Measurements from ENCODE around the gene CHST5. TPM values are rescaled to one million over a fixed set of nuclear protein-coding genes. Genes with fewer than 3 reads are reported as not detected.

CHST5 gene
- total and polyA plus RNA-seq, 2 of the 13 experiments (the other 11 are each of a cell fraction or from before 2014, with no cell fraction given), result 0.05 TPM; not detected in 1

- peak; percentile 86; the same call in 1 of the 2 replicates for TF ChIP-seq ZNF512 (CRISPR knock-in tag; IDR thresholded peaks at IDR 0.05)
- TF ChIP-seq ZNF446 (CRISPR knock-in tag; IDR thresholded peaks at IDR 0.05), result no peak
- TF ChIP-seq HNRNPUL1 (IDR thresholded peaks at IDR 0.05; ENCODE audit: low read depth, low read length), result no peak
- TF ChIP-seq MED1 (CRISPR knock-in tag; IDR thresholded peaks at IDR 0.05), result peak; percentile 13; the same call in 1 of the 2 replicates
- TF ChIP-seq ZNF550 (CRISPR knock-in tag; IDR thresholded peaks at IDR 0.05; ENCODE audit: borderline replicate concordance), result no peak
- TF ChIP-seq ZNF557 (CRISPR knock-in tag; IDR thresholded peaks at IDR 0.05), result no peak; the same call in 1 of the 2 replicates
- no peak for TF ChIP-seq ZBTB21 (CRISPR knock-in tag; IDR thresholded peaks at IDR 0.05)
- TF ChIP-seq, protein P1, sequence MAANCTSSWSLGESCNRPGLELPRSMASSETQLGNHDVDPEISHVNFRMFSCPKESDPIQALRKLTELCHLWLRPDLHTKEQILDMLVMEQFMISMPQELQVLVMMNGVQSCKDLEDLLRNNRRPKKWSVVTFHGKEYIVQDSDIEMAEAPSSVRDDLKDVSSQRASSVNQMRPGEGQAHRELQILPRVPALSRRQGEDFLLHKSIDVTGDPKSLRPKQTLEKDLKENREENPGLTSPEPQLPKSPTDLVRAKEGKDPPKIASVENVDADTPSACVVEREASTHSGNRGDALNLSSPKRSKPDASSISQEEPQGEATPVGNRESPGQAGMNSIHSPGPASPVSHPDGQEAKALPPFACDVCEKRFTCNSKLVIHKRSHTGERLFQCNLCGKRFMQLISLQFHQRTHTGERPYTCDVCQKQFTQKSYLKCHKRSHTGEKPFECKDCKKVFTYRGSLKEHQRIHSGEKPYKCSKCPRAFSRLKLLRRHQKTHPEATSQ (CRISPR knock-in tag; IDR thresholded peaks at IDR 0.05; ENCODE audit: borderline replicate concordance), result 0 out of 2 replicates have a peak, but pooled peaks have one; percentile 2
- no peak for TF ChIP-seq TARDBP (CRISPR knock-in tag; IDR thresholded peaks at IDR 0.05)
- TF ChIP-seq ZNF350 (CRISPR knock-in tag; IDR thresholded peaks at IDR 0.05; ENCODE audit: borderline replicate concordance, low read depth), result peak; percentile 89; the same call in 1 of the 2 replicates
- 0 out of 2 replicates have a peak, but pooled peaks have one; percentile 73 for TF ChIP-seq ZNF784 (CRISPR knock-in tag; IDR thresholded peaks at IDR 0.05; ENCODE audit: borderline replicate concordance)
- TF ChIP-seq ZFP1 (CRISPR knock-in tag; IDR thresholded peaks at IDR 0.05), result no peak
- TF ChIP-seq ZMYM3 (CRISPR knock-in tag; IDR thresholded peaks at IDR 0.05), result 0 out of 2 replicates have a peak, but pooled peaks have one; percentile 8
- 0 out of 2 replicates have a peak, but pooled peaks have one; percentile 50 for TF ChIP-seq ZNF30 (CRISPR knock-in tag; IDR thresholded peaks at IDR 0.05)
- TF ChIP-seq ZNF3 (CRISPR knock-in tag; IDR thresholded peaks at IDR 0.05), result no peak
- TF ChIP-seq ZSCAN9 (CRISPR knock-in tag; IDR thresholded peaks at IDR 0.05; ENCODE audit: borderline replicate concordance), result 0 out of 2 replicates have a peak, but pooled peaks have one; percentile 20
- TF ChIP-seq ZNF772 (CRISPR knock-in tag; IDR thresholded peaks at IDR 0.05), result peak; percentile 79
- no peak for TF ChIP-seq SIX1 (CRISPR knock-in tag; IDR thresholded peaks at IDR 0.05; ENCODE audit: borderline replicate concordance)
- no peak; the same call in none of the 2 replicates for TF ChIP-seq KDM5A (IDR thresholded peaks at IDR 0.05; ENCODE audit: borderline replicate concordance, low read length)
- TF ChIP-seq ZBTB8A (CRISPR knock-in tag; IDR thresholded peaks at IDR 0.05; ENCODE audit: borderline replicate concordance, low read depth), result peak; percentile 73; the same call in 1 of the 2 replicates
- TF ChIP-seq KAT8 (CRISPR knock-in tag; IDR thresholded peaks at IDR 0.05), result peak; percentile 63
- no peak for TF ChIP-seq WIZ (CRISPR knock-in tag; IDR thresholded peaks at IDR 0.05)
- peak; percentile 65; the same call in 1 of the 2 replicates for TF ChIP-seq HNF1B (CRISPR knock-in tag; IDR thresholded peaks at IDR 0.05)
Measured at GRCh38 chr16:75555707-75556430, 20.0 kb upstream of the CHST5 start, which contains the start of gene TMEM231 (continued).

All from HepG2 (cell line).